Measurements from ENCODE around the gene ADGRG4.

ADGRG4 gene

DNA sequence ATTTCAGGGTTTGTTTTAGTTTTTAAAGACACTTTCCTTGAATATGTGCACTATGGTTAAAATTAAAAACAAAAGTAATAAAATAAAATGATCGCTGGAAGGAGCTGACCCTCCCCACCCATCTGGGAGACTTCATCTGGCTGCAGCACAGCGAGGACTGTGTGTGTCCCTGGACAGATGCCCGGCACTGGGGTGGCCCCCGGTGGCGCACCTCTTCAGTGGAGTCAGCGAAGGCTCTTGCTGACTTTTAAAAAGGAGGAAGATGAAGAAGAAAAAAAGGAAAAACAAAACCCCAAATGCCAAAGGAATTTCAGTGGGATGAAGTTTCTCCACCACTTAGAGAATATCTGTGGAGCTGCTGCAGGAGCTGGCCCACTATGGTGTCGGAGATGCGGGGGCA lies 5.4 kb upstream of the ADGRG4 start:
- no peak for DNase-seq (ENCODE audit: low read depth)

DNA sequence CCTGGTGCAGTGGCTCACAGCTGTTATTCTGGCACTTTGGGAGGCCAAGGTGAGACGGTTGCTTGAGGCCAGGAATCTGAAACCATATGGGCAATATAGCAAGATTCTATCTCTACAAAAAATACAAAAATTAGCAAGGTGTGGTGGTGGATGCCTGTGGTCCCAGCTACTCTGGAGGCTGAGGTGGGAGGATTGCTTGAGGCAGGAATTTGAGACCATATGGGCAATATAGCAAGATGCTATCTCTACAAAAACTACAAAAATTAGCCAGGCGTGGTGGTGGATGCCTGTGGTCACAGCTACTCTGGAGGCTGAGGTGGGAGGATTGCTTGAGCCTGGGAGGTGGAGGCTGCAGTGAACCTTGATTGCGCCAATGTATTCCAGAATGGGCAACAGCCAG lies 2.3 kb downstream of the ADGRG4 start:
- no peak for DNase-seq (ENCODE audit: low read depth)

GRCh38 chrX:136304493-136304892 lies 3.7 kb downstream of the ADGRG4 start:
- DNase-seq (ENCODE audit: low read depth) = no peak

- no peak for DNase-seq (ENCODE audit: low read depth)
Measured at GRCh38 chrX:136306182-136306581, 5.4 kb downstream of the ADGRG4 start.

- no peak for DNase-seq (ENCODE audit: low read depth)
Measured at GRCh38 chrX:136307471-136307870, 6.7 kb downstream of the ADGRG4 start.

GRCh38 chrX:136310411-136310810 lies 9.6 kb downstream of the ADGRG4 start:
- no peak for DNase-seq (ENCODE audit: low read depth)

DNA sequence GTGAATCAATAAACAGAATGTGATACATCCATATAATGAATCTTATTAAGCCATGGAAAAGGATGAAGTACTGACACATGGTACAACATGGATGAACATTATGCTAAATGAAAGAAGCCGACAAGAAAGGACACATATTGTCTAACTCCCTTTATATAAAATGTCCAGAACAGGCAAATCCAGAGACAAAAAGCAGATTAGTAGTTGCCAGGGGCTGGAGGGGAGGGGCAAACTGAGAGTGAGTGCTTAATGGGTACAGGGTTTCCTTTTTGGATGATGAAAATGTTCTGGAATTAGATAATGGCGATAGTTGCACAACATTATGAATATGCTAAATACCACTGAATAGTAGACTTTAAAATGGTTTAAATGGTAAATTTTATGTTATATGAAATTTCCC lies 17.4 kb downstream of the ADGRG4 start:
- DNase-seq (ENCODE audit: low read depth) = no peak

DNA sequence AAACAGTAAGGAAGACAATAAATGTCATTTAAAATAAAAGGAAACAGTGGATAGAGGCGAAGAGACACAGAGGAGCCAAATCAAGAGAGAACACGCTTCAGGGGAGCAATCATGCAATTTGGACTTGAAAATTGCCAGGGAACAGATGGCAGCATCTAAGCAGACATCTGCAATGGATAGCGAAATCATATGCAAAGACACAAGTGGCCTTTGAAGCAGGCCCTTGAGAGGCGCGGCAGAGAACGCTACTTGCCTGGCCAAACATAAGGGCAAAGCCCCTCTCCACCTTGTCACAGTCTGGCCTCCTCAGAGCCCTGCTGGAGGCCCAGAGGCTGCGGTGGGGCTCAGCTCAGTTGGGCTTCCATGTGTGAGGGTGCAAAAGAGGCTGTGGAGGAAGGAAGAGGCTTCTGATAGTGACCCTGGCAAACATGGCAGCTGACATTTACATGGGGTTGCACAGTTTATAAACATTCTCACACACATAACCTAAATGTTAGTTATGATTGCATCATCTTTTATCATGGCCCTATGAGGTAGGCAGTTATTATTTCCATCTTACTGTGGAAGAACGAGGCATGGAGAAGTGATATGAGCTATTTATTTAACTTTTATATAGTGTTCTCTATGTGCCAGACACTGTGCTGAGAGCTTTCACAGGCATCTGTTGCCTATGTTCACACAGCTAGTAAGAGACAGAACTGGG lies 18.3 kb downstream of the ADGRG4 start:
- no peak for DNase-seq (ENCODE audit: low read depth)

- DNase-seq (ENCODE audit: low read depth) = no peak
Measured at GRCh38 chrX:136319600-136319999, 18.8 kb downstream of the ADGRG4 start.

- DNase-seq (ENCODE audit: low read depth) = no peak
Measured at GRCh38 chrX:136321532-136321931, 20.8 kb downstream of the ADGRG4 start.

- DNase-seq (ENCODE audit: low read depth) = no peak
Measured at GRCh38 chrX:136322064-136322463, 21.3 kb downstream of the ADGRG4 start.

DNA sequence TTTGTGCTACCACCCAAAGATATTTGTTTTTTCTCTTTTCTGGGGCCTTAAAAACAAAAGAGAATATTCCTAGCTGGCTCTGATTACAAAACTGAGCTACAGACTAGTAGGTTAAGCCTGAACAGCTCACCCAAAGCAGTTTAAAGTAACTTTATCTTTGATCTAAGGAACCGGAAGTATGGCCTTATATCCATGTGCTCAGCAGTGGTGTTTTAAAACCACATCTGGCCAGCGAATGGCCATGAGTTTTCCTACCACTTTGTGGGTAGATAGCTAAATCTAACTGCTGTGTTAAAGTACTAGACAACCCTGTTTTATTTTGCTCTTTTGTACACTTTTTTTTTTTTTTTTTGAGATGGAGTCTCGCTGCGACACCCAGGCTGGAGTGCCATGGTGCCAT lies 24.6 kb downstream of the ADGRG4 start:
- DNase-seq (ENCODE audit: low read depth) = no peak

DNA sequence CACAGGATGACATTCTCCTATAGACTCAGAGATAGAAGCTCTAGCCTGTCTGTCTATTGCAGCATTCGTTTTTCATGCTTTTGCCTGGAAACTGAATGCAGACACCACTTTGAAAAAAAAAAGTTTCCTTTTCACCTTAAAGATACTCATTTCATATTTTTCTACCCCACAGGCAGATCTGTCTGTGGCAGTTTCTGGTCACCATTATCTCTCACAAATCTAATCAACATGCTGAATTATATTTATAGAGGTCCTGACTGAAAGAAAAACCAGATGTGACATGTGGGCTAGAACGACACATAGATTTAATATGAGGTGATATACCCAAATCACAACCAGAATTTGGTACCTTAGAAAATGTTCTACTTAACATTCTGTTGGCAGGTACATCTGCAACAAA lies 28.2 kb downstream of the ADGRG4 start:
- DNase-seq (ENCODE audit: low read depth) = no peak

DNA sequence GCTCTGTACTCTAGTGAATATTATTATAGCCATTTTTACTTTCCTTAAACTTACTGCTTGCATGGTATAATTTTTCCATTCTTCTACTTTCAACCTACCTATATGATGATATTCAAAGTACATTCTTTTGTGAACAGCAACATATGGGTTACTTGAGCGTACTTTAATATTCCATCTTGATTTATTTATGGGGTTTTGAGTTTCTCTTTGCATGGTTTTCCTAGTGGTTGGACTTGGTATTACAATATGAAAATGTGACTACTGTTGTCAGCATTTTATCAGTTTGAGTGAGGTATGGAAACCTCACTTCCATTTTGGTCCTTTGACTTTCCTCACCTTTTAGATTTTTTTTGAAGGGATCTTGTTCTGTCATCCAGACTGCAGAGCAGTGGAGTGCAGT lies 35.9 kb downstream of the ADGRG4 start:
- DNase-seq (ENCODE audit: low read depth) = no peak

GRCh38 chrX:136339702-136340101 lies 38.9 kb downstream of the ADGRG4 start:
- no peak for DNase-seq (ENCODE audit: low read depth)

DNA sequence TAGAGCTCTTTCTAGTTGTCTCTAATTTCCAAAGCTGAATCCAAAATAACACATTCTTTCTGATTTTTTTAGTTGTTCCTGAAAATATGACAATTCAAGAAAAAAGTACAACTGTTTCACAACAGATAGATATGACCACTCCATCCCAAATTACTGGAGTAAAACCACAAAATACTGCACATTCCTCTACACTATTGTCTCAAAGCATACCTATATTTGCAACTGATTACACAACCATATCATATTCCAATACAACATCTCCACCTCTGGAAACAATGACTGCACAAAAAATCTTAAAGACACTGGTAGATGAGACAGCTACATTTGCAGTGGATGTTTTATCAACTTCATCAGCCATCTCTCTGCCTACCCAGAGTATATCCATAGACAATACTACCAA lies 43.6 kb downstream of the ADGRG4 start:
- no peak for DNase-seq (ENCODE audit: low read depth)

GRCh38 chrX:136346506-136346905 lies 45.7 kb downstream of the ADGRG4 start:
- no peak for DNase-seq (ENCODE audit: low read depth)

DNA sequence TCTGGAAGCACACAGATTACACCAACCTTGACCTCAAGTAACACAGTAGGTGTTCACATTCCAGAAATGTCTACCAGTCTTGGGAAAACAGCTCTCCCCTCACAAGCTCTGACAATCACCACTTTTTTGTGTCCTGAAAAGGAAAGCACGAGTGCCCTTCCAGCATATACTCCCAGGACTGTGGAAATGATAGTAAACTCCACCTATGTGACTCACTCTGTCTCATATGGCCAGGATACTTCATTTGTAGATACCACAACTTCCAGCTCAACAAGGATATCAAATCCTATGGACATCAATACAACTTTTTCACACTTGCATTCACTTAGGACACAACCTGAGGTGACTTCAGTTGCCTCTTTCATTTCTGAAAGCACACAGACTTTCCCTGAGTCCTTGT lies 46.9 kb downstream of the ADGRG4 start:
- DNase-seq (ENCODE audit: low read depth) = no peak

- DNase-seq (ENCODE audit: low read depth) = no peak
Measured at GRCh38 chrX:136353526-136354093, 52.8 kb downstream of the ADGRG4 start.

- DNase-seq (ENCODE audit: low read depth) = no peak
Measured at GRCh38 chrX:136354201-136354600, 53.4 kb downstream of the ADGRG4 start.

GRCh38 chrX:136369377-136369776 lies 68.6 kb downstream of the ADGRG4 start:
- DNase-seq (ENCODE audit: low read depth) = no peak

GRCh38 chrX:136376713-136377112 lies 76.0 kb downstream of the ADGRG4 start:
- no peak for DNase-seq (ENCODE audit: low read depth)

DNA sequence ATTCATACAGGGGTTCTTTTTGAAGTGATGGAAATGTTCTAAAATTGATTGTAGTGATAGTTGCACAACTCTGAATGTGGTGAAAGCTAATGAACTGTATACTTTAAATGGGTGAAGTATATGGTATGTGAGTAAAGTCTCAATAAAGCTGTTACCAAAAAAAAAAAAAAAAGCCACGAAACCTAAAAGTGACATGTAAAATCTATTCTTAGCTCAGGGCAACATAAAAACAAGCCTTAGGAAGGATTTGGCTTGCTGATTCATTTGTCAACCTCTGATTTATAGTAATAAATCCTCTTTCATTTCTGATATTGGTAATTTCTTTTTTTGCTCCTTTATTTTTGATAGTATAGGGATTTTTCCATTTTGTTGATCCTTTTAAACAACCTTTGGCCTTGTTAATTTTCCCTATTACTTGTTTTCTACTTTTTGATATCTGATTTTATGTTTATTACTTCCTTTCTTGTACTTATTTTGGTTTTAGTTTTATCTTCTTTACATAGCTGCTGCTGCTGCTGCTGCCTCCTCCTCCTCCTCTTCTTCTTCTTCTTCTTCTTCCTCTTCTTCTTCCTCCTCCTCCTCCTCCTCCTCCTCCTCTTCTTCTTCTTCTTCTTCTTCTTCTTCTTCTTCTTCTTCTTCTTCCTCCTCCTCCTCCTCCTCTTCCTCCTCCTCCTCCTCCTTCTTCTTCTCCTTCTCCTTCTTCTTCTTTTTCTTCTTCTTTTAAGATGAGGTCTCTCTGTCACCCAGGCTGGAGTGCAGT lies 79.4 kb downstream of the ADGRG4 start:
- DNase-seq (ENCODE audit: low read depth) = no peak
